PFSK-1 (cell line): ENCODE measurements around the gene CNPY4. TPM values are rescaled to one million over a fixed set of nuclear protein-coding genes. Genes with fewer than 3 reads are reported as not detected.

Experiments used
- FOXP2 ChIP-seq: optimal IDR thresholded peaks from 2 replicates; pipeline ENCODE3; 2011; ENCODE audit warnings: borderline replicate concordance, control low read depth, inconsistent platforms; ENCODE audit not compliant: insufficient read depth; ENCODE audit errors: extremely low read length, extremely low read depth
- POLR2AphosphoS5 ChIP-seq: IDR thresholded peaks from 2 replicates; pipeline ENCODE4 v1.6.1; 2012; ENCODE audit warnings: low read depth, mild to moderate bottlenecking, control low read depth, low read length, moderate library complexity
- REST ChIP-seq, 2 experiments: IDR thresholded peaks; 2 replicates each; pipeline versions ENCODE4 v1.6.1 to v1.8.0; 2011 to 2012; ENCODE audit warnings: low read depth in 2 of 2, low read length in 2 of 2, control low read depth in 1 of 2, inconsistent platforms in 1 of 2, mild to moderate bottlenecking in 1 of 2, moderate library complexity in 1 of 2; ENCODE audit not compliant: insufficient read depth in 1 of 2
- SIN3A ChIP-seq: IDR thresholded peaks from 2 replicates; pipeline ENCODE4 v1.6.1; 2012; ENCODE audit warnings: mild to moderate bottlenecking, low read length, moderate library complexity, borderline replicate concordance; ENCODE audit not compliant: insufficient read depth
- TAF1 ChIP-seq: IDR thresholded peaks from 2 replicates; pipeline ENCODE4 v1.6.1; 2012; ENCODE audit warnings: low read length, control low read depth, borderline replicate concordance; ENCODE audit not compliant: insufficient read depth
- polyA plus RNA-seq: library from polyadenylated mRNA; unstranded; fragments of >200 nt; gene quantifications from one replicate; pipeline ENCODE4 v1.2.1, GENCODE V29; 2012; ENCODE audit warnings: low read depth, missing spikeins; ENCODE audit not compliant: insufficient read length

CNPY4 gene, protein sequence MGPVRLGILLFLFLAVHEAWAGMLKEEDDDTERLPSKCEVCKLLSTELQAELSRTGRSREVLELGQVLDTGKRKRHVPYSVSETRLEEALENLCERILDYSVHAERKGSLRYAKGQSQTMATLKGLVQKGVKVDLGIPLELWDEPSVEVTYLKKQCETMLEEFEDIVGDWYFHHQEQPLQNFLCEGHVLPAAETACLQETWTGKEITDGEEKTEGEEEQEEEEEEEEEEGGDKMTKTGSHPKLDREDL
- 5.4 TPM for polyA plus RNA-seq

- TF ChIP-seq TAF1 (peak; percentile 100), REST (IDR thresholded peaks at IDR 0.05; ENCODE audit: insufficient read depth in 1 of 2, low read depth in 2 of 2, low read length in 2 of 2) (peak in 1 of 2 experiments; percentile 66; a peak in 2 of 4 replicates), SIN3A (peak; percentile 76; the same call in 1 of the 2 replicates), FOXP2 (no peak), POLR2AphosphoS5 (peak; percentile 63)
Observed at GRCh38 chr7:100119072-100119969, at the start of gene CNPY4, which contains the start of gene TAF6. CNPY4 (plus strand) TSS chr7:100119634; CDS start chr7:100119745, 111 bp downstream. TAF6 (minus strand) TSS chr7:100119358; CDS start chr7:100114209, 5,149 bp downstream.

- TF ChIP-seq SIN3A: no peak
- TF ChIP-seq REST (IDR thresholded peaks at IDR 0.05; ENCODE audit: insufficient read depth in 1 of 2, low read depth in 2 of 2, low read length in 2 of 2): no peak
- TF ChIP-seq FOXP2: no peak
- TF ChIP-seq POLR2AphosphoS5: no peak
- no peak for TF ChIP-seq TAF1
Observed at GRCh38 chr7:100069991-100070390, 49.4 kb upstream of the CNPY4 start.

DNA sequence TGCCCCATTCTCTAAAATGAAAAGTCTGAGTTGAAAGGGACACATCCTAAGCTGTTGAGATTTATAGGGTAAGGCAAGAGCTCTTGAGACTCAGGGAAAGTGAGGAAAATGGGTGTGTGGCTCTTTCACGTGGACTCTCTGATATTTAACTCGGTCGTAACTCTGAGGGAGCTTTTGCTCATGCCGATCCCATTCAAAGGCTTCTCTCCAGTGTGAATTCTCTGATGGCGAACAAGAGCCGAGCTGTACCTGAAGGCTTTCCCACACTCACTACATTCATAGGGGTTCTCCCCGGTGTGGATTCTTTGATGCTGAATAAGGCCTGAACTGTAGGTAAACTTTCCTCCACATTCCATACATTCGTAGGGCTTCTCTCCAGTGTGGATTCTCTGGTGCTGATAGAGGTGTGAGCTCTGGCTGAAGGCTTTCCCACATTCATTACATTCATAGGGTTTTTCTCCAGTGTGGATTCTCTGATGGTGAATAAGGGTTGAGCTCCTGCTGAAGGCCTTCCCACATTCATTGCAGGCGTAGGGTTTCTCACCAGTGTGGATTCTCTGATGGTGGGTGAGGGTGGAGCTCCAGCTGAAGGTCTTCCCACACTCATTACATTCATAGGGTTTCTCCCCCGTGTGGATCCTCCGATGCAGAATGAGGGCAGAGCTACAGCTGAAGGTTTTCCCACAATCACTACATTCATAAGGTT, 48.3 kb upstream of the CNPY4 start:
- no peak for TF ChIP-seq REST (IDR thresholded peaks at IDR 0.05; ENCODE audit: insufficient read depth in 1 of 2, low read depth in 2 of 2, low read length in 2 of 2)
- no peak for TF ChIP-seq TAF1
- TF ChIP-seq SIN3A: no peak
- TF ChIP-seq FOXP2: no peak
- TF ChIP-seq POLR2AphosphoS5: no peak

DNA sequence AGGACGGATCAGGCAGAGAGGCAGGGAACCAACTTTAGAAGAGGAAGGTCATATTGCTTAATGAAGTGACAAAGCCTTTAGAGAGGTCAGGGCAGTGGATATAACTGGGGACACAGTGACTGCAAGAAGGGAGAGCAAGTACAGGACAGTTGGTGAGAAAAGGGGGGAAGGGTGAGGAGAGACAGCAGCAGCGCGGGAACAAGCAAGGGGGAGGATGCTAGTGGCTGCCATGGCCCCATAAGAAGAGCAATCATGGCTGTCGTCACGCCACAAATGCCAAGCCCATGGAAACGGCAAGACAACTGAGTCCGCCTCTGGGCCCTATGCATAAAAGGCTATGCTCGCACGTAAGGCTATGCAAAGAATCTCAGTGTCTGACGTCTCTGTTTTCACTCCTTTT, 47.0 kb upstream of the CNPY4 start:
- TF ChIP-seq TAF1 (no peak), REST (IDR thresholded peaks at IDR 0.05; ENCODE audit: insufficient read depth in 1 of 2, low read depth in 2 of 2, low read length in 2 of 2) (no peak), POLR2AphosphoS5 (no peak), FOXP2 (no peak), SIN3A (no peak)
